Measurements from ENCODE around the gene HIP1. TPM values are rescaled to one million over a fixed set of nuclear protein-coding genes. Genes with fewer than 3 reads are reported as not detected.
"Not testable (repeated sequence)": the region's sequence is repeated elsewhere in the genome, so short reads cannot be mapped to it uniquely, and the experiment has no call there.

Gene HIP1
- total RNA-seq, 1 donor from 2014 or later: 19.3 TPM

DNA sequence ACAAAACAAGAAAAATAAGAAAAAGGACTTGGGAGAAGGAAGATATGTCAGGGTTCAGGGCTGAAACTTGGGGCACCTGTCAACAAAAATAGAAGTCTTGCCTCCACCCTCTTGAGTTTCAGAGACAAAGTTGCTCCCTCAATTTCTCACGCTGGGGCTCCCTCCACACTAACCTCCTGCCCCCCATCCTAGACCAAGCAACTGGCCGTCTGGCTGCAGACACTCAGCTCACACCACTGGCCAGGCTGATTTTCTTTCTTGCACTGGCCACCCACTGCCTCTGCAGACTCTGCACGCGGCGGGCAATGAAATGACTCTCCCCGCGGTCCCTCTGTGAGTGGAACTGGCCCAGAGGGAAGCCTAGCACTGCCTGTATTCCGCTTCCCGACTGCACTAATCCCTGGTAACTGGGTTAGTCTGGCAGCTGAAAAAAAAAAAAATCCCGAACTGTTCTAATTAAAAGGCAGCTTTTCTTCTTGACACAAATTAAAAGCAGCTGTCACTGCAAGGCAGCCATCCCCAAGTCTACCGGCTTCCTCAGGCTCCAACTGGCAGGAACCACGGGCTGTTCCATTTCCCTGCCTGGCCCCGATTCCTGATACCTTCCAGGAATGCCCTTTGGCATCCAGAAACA is 163.1 kb downstream of the HIP1 start:
- no peak for DNase-seq (ENCODE audit: low spot score)

DNA sequence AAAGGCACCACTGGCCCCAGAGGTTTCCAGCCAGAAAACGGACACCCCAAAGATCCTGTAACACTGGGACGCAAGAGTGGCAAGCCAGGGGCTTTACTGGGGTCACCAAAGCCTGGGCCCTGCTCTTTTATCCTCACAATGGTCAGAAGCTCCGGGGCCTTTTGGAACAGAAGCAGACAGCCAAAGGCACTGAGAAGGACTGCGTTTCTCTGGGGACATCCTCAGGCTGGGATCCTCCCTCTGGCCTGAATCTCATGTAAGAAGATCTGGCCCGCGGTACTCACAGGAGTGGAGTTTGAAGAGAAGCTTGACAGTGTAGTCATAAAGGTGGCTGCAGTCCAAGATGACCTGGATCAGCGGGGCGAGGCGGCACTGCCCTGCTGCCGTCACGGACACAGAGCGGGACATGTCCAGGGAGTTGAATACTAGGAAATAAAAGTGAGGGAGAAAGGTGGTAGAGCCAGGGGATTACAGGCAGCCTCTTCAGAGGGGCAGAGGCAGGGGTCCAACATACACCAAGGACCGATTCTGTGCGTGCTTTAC is 165.2 kb downstream of the HIP1 start:
- DNase-seq (ENCODE audit: low spot score): no peak

DNA sequence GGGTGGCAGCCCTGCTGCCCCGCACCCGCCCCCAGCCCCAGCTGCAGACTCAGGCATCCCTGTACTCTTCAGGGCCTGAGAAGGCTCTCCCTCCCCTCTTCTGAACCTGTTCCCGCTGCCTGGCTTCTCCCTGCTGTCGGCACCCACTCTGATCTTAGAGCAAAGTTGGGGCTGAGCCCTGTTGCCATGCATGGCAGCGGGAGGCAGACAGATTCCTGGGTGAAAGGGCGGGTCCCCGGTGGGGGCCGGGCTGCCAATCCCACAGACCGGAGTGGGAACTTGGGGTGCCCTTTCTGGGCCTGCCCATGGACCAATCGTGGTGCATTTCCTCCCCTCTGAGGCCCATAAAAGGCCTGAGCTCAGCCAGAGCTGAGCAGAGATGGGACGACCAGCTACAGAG is 165.9 kb downstream of the HIP1 start:
- no peak for DNase-seq (ENCODE audit: low spot score)

DNA sequence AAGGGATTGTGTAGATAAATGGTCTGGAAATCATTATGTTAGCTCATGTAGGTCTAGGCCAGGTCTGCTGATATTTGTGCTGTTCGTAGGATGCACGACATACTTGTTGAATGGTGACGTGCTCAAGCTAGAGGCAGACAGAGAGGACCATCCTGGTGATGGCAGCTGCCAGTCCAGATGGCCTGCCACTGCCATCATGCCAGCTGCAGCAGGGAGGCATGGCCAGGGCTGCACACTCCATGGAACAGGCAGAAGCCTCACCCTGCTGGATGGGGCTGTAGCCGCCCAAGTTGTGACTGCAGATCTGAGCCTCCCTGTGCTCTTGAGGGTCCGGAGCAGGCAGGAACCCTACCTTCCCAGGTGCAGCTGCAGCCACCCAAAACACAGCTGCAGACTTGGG is 166.3 kb downstream of the HIP1 start:
- no peak for DNase-seq (ENCODE audit: low spot score)

DNA sequence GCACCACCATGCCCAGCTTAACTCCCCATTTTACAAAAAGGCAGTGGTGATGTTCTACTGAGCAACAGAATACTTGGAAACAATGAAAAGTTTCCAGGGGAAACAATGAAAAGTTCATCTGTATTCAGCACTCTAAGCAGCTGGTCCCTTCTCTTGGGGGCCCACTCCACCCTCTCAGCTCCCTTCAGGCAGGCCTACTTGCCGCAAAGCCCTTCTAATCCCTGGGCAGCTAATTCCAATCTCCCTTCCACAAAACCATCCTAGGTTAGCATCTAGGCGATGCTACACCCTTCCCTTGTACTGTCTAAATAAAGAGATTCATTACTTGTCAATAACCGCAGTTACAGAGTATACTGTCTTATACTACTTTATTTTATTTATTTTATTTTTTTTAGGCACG is 167.5 kb downstream of the HIP1 start:
- DNase-seq (ENCODE audit: low spot score): no peak

DNA sequence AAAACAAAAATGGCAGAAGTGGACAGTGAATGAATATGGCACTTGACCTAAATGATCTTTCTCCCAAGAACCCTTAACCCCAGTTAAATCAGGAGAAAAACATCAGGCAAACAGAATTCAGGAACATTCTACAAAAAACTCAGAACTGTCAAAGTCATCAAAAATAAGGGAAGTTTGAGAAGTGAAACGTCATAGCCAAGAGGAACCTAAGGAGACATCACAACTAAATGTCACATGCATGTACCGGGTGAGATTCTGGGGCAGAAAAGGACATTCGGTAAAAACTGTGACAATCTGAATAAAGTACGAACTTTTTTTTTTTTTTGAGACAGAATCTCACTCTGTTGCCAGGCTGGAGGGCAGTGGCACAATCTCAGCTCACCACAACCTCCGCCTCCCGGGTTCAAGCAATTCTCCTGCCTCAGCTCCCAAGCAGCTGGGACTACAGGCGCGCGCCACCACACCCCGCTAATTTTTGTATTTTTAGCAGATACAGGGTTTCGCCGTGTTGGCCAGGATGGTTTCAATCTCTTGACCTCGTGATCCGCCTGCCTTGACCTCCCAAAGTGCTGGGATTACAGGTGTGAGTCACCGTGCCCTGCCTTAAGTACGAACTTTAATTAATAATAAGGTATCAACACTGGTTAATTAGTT is 169.0 kb downstream of the HIP1 start:
- not testable (repeated sequence) for DNase-seq (ENCODE audit: low spot score)

DNA sequence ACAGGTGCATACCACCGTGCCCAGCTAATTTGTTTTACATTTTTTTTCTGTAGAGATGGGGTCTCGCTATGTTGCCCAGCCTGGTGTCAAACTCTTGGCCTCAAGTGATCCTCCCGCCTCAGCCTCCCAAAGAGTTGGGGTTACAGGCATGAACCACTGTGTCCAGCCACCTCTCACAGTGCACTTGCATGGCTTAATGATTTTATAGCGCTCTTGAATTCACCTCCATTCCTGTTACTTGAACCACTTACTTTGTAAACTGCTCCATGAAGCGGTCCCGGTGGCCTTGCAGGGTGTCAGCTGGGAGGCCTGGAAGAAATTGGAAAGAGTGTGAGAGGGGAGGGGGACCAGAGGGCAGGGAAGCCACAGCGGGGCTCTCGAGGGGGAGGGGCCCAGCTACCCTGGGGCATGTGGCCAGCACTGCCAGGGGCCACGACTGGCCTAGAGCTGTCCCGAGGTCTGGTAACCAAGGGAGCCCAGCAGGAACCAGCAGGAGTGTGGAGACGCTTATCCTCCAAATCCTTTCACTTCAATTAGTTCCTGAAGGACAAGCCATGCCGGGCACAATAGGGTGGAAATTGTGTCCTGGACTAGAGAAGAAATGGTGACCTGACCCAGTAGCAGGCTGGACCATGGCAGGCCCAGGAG is 170.7 kb downstream of the HIP1 start:
- no peak for DNase-seq (ENCODE audit: low spot score)

DNA sequence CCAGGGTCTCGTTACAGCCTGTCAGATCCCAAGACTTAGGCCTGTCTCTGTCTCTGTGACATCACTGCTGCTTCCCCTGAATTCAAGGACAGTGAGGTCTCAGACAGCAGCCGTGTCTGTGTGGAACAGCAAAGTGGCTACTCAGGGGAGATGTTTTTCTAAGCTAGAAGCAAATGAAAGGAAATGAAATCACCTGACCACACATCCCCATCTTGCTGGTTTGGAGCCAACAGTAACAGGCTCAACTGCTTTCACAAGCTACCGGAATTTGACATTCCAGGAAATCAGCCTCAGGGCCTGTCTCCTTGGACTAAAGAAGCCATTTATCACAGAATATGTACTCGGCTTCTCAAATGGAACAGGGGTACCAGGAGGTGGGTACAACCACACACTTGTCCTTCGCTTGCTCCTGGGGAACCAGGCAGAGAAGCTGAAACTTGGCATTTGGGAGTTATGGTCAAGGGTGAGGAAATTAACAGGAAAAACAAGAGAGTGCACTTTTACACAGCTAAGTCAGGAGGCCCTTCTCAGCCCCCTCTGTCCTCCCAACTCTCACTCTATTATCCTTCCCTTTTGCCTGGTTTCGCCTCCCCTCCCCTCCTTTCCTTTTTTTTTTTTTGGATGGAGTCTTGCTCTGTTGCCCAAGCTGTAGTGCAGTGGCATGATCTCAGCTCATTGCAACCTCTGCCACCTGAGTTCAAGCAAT is 173.5 kb downstream of the HIP1 start:
- peak; percentile 19 for DNase-seq (ENCODE audit: low spot score)

DNA sequence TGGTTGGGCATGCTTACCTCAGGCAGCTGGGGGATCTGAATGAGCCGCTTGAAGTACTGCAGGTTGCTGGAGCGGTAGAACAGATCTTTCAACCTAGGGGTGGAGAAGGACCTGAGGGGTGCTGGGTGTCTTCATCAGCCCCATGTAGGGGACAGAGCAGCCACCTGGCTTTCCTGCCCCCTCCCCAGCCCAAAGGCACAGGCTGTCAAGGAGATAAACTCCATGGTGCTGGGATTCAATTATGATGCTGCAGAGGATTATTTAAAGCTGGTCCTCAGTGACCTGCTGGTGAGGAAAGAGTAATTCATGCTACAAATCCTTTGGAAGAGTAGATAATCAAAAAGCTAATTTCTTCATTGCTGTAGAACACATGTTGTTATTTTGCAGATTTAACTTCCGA is 175.6 kb downstream of the HIP1 start:
- DNase-seq (ENCODE audit: low spot score): no peak

DNA sequence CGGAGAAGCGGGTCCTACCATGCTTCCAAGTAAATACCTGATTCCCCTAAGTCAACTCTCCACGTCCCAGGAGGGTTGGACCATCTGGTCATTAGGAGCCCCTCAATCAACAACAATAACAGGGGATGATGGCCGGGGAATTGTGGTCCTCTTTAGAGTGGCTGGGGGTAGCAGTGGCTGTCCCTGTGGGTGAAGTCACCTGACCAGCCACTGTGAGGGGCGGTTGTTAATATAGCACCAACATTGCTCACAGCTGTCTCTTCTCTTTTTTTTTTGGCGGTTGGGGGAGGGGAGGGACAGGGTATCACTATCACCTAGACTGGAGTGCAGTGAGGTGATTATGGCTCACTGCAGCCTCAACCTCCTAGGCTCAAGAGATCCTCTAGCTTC is 178.8 kb downstream of the HIP1 start:
- no peak for DNase-seq (ENCODE audit: low spot score)

DNA sequence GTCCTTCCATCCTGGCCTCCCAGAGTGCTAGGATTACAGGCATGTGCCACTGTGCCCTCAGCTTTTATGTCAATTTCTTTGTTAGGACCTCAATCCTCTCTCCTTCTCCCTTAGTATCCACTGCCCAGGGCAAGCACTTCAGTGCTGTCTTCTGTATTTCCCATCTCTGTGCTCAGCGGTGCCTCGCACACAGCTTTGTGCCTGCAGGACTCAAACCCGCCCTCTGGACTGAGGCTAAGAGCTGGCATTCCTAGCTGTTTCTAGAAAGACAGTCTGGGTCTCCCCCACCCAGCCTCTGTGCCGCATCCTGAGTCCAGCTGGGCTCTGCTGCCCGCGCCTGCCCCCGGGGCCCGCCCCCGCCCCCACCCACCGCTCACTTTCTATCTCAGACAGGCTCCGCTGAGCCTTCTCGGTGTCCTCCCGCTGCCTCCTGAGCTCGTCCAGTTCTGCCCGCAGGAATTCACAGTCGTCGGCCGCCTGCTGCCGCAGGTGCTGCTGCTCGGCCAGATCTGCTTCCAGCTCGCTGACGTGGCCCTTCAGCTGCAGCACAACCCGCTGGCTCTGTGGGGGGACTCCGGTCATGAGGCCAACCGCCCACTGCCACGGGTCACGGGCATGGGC is 179.3 kb downstream of the HIP1 start:
- no peak for DNase-seq (ENCODE audit: low spot score)

DNA sequence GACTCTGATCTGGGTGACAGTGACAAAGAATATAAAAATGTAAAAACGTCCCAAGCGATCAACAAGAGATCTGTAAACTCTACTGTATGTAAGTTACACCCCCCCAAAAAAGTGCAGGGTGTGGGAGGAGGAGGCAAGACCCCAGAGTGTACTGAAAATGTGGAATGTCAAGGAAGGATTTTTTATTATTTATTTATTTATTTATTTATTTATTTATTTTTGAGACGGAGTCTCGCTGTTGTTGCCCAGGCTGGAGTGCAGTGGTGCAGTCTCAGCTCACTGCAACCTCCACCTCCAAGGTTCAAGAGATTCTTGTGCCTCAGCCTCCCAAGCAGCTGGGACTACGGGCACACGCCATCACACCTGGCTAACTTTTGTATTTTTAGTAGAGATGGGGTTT is 181.9 kb downstream of the HIP1 start:
- not testable (repeated sequence) for DNase-seq (ENCODE audit: low spot score)

DNA sequence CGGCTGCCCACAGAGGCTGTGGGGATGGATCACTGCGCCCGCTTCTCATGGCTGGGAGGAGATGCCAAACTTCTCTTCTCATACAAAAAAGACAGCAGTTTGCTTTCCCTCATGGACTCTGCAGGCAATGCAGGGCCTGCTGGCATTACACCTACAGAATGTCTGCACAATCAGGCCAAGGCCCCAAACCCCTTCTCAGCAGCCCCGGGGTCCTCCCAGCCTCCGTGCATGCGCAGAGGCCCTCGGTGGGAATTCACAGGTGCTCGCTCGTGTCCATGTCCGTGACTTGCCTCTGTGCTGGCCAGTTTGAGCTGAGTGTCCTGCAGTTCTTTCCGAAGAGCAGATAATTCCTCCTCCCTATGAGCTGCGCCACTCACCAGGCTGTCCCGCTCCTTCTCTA is 183.0 kb downstream of the HIP1 start:
- no peak for DNase-seq (ENCODE audit: low spot score)

DNA sequence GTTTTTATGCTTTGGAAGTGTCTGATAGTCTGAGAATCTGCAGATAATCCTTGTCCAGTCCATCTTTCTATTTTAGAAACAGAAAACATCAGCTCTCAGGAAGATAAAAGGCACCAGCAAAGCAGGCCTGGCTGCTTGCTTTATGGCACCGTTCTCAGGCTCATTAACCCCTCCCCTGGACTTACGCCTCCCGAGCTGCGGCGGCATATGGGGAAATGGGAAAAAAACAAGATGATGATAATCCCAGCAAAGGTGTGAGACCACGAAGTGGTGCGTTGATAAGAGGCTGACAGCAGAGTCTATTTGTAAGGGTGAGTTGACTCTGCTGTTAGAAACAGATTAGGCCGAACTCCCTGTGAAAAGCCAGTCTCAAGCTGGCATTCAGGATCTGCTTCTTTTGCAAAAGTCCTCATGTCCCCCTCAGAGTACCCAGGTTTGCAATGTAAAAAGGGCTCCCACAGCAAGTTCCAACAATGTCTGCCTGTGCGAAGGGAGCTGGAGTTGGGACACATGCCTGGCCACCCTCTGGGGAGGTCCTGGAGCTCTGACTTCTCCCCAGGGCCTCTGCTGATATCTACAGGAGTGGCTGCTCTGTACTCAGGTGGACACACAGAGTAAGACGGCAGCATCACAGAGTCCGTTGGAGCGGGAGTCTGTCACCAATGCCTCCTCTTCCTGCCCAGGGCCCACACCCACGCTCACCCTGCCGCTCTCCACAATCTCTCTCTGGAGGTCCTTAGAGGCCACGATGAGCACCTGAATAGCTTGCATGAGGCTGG is 192.3 kb downstream of the HIP1 start:
- DNase-seq (ENCODE audit: low spot score): no peak

DNA sequence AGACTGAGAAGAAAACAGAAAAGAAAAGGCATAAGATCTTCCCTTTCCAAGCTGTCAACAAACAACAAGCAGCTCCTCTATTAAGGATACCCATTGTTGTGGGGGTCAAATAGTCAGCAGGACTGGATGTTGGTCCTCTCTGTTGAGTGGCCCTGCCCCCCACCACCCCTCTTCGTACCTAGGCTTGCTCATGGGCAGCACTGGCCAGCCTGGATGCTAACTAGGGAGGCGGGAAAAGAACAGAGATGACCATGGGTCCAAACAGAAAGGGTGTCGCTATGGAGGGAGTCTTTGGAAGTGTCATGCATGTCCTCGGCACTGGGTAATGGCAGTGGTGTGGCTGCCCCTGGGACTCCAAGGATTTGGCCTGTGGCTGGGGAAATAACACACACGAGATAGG is 201.0 kb downstream of the HIP1 start:
- DNase-seq (ENCODE audit: low spot score): no peak

DNA sequence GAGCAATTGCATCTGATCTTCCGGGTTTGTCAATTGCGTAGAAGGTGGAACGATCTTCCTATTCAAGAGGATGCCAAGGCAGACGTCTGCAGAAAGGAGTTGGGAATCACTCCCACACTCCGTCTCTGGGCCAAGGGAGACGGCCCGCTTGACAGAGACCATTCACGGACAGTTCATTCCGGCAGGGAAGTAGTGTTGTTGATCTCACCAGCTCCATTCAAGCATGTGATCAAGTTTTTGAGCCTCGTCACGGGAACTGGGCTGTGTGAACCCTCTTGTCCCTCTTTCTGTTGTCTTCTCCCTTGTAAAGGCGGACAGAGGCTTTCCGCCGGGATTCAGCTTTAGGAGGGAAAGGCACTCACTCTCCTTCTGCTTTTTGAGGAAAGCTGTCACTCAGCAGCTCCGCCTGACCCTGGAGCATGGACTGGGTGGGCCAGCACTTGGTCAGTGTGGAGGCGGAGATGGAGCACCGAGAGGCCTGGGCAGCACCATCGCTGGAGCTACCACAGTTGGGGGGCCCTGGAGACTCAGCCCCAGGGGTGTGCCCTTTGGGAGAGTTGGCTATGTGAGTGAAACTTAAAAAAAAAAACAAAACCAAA is 201.7 kb downstream of the HIP1 start:
- DNase-seq (ENCODE audit: low spot score): no peak

DNA sequence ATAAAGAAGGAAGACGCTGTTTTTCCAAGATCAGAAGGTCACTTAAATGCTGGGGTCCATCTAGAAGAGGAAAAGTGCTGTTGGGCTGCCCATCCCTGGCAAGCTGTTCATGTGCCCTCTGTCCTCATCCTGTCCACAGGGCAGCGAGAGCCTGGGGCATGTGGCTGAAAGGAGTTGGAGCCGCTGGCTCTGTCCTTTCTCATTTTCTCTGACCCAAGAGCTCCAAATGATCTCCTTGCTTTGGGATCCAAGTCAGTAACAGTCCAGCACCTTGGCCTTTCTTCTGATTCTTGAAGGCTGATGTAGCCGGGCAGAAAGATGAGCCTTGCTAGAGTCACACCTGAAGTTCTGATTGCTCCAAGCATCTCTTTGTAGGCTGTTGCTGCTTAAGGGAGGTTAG is 202.2 kb downstream of the HIP1 start:
- no peak for DNase-seq (ENCODE audit: low spot score)

DNA sequence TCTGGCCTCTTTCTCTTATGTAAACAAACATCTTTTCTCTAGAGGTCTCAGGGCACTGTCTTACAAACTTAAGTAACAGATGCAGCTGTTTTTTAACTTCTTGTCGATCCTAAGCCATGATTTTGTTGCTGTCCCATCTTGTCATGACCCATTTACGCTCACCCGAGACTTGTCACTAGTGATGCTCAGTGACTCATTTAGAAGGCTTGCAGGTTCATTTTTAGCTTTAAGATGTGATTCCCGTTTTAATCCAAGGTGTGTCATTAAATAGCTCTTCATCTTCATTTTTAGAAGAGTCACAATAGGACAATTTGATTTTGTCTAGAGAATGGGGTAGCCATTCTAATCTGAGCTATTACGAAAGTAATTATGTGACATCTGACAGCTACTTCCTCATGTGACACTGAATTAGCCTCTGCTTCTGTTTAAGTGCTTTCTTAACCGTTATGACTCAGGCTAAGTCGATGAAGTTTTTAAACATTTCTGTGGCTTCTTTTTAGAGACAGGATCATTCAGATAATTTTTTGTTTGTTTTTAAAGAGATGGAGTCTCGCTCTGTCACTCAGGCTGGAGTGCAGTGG is 203.9 kb downstream of the HIP1 start:
- DNase-seq (ENCODE audit: low spot score): no peak

DNA sequence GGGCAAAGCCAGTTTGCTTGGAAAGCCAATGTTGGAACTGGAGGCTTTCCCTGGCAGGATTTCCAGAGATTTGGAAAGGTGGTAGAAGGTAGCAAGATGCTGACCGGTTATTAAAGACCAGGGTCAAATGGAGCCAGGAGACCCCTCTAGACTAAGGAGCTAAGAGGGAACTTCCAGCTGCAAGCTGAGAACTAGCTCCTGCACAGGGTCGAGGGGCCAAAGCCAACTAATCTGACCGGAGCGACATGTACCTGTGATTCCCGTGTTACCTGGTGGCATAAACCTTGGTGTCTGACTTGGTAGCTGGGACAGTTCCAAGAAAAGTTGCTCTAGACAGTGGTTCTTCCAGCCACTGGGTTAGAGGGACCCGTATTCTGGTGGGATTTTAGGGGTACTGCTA is 204.8 kb downstream of the HIP1 start:
- no peak for DNase-seq (ENCODE audit: low spot score)

DNA sequence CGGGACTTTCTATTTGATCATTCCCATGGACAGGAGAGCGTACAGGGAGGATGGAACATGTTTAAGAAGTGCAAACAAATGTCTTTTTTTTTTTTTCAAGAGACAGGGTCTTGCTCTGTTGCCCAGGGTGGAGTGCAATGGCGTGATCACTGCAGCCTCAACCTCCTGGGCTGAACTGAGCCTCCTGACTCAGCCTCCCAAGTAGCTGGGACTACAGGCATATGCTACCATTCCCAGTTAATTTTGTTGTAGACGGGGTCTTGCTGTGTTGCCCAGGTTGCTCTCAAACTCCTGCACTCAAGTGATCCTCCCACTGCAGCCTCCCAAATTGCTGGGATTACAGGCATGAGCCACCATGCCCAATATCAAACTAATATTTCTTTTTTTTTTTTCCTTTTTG is 206.1 kb downstream of the HIP1 start:
- DNase-seq (ENCODE audit: low spot score): no peak
